ENCODE measurements around the gene PPP2R5C. TPM values are rescaled to one million over a fixed set of nuclear protein-coding genes. Genes with fewer than 3 reads are reported as not detected.

Gene PPP2R5C
- total RNA-seq, 1 experiment from 2014 or later: 89.9 TPM

DNA sequence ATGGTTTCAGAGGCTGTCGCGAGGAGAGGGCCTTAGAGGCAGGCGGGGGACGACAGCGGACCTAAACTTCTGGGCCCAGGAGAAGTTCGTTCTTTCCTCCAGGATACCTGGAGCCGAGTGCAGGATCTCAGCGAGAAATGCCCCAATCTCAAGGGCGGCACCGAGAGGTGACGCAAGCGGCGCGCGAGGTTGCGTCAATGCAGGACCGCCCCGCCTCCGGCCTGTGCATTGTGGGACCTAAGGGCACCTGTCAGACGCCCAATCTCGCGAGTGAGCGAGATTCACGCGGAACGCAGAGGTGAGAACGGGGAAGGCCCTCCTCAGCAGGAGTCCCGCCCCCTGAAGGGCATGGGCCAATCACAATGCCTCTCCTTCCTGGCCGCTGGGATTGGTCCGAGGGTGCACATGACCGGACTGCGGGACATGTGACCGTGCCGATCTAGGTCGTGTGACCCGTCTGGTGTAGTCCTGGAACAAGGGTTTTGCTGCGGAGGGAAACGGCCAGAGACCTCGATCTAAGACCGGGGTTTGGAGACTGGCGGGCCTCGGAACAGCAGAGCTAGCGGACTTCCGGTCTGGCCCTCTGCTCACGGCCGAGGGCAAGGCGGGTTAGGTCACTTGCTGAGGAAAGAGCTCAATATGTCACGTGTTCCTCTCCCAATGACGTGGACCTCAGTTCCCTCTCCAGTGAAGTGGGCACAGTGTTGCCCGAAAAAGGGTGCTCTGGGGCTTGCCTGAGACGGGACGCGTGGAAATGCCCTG is 186.6 kb downstream of the PPP2R5C start (continued):
- TF ChIP-seq ZNF263 (CRISPR knock-in tag; IDR thresholded peaks at IDR 0.05; ENCODE audit: low read depth) (no peak), IRF2 (CRISPR knock-in tag; IDR thresholded peaks at IDR 0.05; ENCODE audit: borderline replicate concordance, low read depth) (no peak), SP1 (CRISPR knock-in tag; conservative IDR thresholded peaks at IDR 0.05) (peak; percentile 99), ELF4 (CRISPR knock-in tag; IDR thresholded peaks at IDR 0.05; ENCODE audit: low read depth) (no peak), ZNF671 (CRISPR knock-in tag; IDR thresholded peaks at IDR 0.05) (no peak), CREB1 (CRISPR knock-in tag; IDR thresholded peaks at IDR 0.05) (peak; percentile 80; the same call in 1 of the 2 replicates), NR1H2 (CRISPR knock-in tag; IDR thresholded peaks at IDR 0.05) (no peak), ZNF317 (CRISPR knock-in tag; IDR thresholded peaks at IDR 0.05; ENCODE audit: borderline replicate concordance, low read depth) (no peak), HMGA2 (CRISPR knock-in tag; IDR thresholded peaks at IDR 0.05) (no peak), SMAD3 (CRISPR knock-in tag; IDR thresholded peaks at IDR 0.05; ENCODE audit: borderline replicate concordance) (peak; percentile 36; the same call in 1 of the 2 replicates), SOX15 (CRISPR knock-in tag; IDR thresholded peaks at IDR 0.05) (no peak), ETV6 (CRISPR knock-in tag; IDR thresholded peaks at IDR 0.05) (peak; percentile 32; the same call in 1 of the 2 replicates), MAX (CRISPR knock-in tag; IDR thresholded peaks at IDR 0.05) (peak; percentile 93), CDX4 (CRISPR knock-in tag; IDR thresholded peaks at IDR 0.05; ENCODE audit: borderline replicate concordance) (no peak), ZNF138 (CRISPR knock-in tag; conservative IDR thresholded peaks at IDR 0.05) (0 out of 2 replicates have a peak, but pooled peaks have one; percentile 41), NFATC4 (CRISPR knock-in tag; IDR thresholded peaks at IDR 0.05) (no peak), MXD4 (CRISPR knock-in tag; IDR thresholded peaks at IDR 0.05; ENCODE audit: borderline replicate concordance) (no peak), ZNF416 (CRISPR knock-in tag; IDR thresholded peaks at IDR 0.05) (0 out of 2 replicates have a peak, but pooled peaks have one; percentile 29), FOXP4 (CRISPR knock-in tag; IDR thresholded peaks at IDR 0.05) (0 out of 2 replicates have a peak, but pooled peaks have one; percentile 54), TEAD4 (CRISPR knock-in tag; IDR thresholded peaks at IDR 0.05) (no peak), GABPB1 (CRISPR knock-in tag; IDR thresholded peaks at IDR 0.05) (peak; percentile 100), PRRX2 (CRISPR knock-in tag; IDR thresholded peaks at IDR 0.05) (no peak), ZNF396 (CRISPR knock-in tag; IDR thresholded peaks at IDR 0.05; ENCODE audit: borderline replicate concordance) (no peak), HMGXB4 (CRISPR knock-in tag; IDR thresholded peaks at IDR 0.05) (no peak), ESRRA (CRISPR knock-in tag; IDR thresholded peaks at IDR 0.05; ENCODE audit: borderline replicate concordance) (peak; percentile 89), TEAD1 (CRISPR knock-in tag; IDR thresholded peaks at IDR 0.05) (peak; percentile 82)
- TF ChIP-seq, protein P1, sequence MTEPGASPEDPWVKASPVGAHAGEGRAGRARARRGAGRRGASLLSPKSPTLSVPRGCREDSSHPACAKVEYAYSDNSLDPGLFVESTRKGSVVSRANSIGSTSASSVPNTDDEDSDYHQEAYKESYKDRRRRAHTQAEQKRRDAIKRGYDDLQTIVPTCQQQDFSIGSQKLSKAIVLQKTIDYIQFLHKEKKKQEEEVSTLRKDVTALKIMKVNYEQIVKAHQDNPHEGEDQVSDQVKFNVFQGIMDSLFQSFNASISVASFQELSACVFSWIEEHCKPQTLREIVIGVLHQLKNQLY (CRISPR knock-in tag; IDR thresholded peaks at IDR 0.05): no peak
- TF ChIP-seq, protein P2, sequence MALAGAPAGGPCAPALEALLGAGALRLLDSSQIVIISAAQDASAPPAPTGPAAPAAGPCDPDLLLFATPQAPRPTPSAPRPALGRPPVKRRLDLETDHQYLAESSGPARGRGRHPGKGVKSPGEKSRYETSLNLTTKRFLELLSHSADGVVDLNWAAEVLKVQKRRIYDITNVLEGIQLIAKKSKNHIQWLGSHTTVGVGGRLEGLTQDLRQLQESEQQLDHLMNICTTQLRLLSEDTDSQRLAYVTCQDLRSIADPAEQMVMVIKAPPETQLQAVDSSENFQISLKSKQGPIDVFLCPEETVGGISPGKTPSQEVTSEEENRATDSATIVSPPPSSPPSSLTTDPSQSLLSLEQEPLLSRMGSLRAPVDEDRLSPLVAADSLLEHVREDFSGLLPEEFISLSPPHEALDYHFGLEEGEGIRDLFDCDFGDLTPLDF (CRISPR knock-in tag; IDR thresholded peaks at IDR 0.05): no peak
- TF ChIP-seq, protein P3, sequence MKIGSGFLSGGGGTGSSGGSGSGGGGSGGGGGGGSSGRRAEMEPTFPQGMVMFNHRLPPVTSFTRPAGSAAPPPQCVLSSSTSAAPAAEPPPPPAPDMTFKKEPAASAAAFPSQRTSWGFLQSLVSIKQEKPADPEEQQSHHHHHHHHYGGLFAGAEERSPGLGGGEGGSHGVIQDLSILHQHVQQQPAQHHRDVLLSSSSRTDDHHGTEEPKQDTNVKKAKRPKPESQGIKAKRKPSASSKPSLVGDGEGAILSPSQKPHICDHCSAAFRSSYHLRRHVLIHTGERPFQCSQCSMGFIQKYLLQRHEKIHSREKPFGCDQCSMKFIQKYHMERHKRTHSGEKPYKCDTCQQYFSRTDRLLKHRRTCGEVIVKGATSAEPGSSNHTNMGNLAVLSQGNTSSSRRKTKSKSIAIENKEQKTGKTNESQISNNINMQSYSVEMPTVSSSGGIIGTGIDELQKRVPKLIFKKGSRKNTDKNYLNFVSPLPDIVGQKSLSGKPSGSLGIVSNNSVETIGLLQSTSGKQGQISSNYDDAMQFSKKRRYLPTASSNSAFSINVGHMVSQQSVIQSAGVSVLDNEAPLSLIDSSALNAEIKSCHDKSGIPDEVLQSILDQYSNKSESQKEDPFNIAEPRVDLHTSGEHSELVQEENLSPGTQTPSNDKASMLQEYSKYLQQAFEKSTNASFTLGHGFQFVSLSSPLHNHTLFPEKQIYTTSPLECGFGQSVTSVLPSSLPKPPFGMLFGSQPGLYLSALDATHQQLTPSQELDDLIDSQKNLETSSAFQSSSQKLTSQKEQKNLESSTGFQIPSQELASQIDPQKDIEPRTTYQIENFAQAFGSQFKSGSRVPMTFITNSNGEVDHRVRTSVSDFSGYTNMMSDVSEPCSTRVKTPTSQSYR (CRISPR knock-in tag; IDR thresholded peaks at IDR 0.05): no peak
- TF ChIP-seq, protein P4, sequence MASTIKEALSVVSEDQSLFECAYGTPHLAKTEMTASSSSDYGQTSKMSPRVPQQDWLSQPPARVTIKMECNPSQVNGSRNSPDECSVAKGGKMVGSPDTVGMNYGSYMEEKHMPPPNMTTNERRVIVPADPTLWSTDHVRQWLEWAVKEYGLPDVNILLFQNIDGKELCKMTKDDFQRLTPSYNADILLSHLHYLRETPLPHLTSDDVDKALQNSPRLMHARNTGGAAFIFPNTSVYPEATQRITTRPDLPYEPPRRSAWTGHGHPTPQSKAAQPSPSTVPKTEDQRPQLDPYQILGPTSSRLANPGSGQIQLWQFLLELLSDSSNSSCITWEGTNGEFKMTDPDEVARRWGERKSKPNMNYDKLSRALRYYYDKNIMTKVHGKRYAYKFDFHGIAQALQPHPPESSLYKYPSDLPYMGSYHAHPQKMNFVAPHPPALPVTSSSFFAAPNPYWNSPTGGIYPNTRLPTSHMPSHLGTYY (CRISPR knock-in tag; IDR thresholded peaks at IDR 0.05): no peak

Data from WTC11 (cell line).